C1 segment of cervical spinal cord (tissue), 14 donors: Measurements from ENCODE around the gene USP47.

Source experiments
- DNase-seq, 14 donors: peaks; one replicate each; lab custom pipeline; 2025; lab: John Stamatoyannopoulos, UW

USP47 gene

GRCh38 chr11:11841723-11842420, at the start of gene USP47:
TSS of gene USP47 (plus strand) at chr11:11841972. CDS start at chr11:11842186, 214 bp downstream.
- DNase-seq, result peak; percentile 54 to 91 (median 84)

DNA sequence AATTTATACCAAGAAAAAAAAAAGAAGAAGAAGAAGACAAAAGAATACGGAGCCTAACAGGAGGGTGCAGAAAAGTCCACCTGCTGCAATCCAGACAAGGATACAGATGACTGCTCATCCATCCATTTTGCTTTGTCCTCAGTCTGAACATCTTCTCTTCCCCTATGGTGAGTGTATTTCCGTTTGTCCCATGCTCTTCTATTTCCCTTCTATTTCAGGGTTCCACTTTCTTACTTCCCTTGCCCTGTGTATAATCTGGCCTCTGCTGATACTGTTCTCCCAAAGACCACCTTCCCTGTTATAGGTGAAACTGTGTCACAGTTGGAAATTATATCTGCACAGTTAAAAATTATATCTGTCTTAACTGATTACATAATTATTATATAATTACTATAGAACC, 48.7 kb upstream of the USP47 start:
- no peak for DNase-seq

- DNase-seq, result peak in 12 of 14 donors; percentile 12 to 82 (median 42)
Measured at GRCh38 chr11:11798586-11799438, 43.0 kb upstream of the USP47 start.

DNA sequence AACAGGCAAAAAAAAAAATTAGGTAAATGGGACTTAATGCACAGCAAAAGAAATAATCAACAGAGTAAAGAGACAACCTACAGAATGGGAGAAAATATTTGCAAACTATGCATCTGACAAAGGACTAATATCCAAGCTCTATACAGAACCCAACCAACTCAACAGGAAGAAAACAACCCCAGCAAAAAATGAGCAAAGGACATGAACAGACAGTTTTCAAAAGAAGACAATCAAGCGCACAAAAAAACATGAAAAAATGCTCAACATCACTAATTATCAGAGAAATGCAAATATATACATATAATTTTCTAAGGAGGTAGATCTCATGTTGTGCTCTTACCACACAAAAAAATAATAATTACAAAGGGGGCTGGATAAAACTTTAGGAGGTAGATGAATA, 36.5 kb upstream of the USP47 start:
- DNase-seq, result no peak

GRCh38 chr11:11806074-11806473, 35.7 kb upstream of the USP47 start:
- DNase-seq, result no peak

- peak in 3 of 14 donors; percentile 6 to 68 (median 28) for DNase-seq
Measured at GRCh38 chr11:11806586-11806985, 35.2 kb upstream of the USP47 start.

DNA sequence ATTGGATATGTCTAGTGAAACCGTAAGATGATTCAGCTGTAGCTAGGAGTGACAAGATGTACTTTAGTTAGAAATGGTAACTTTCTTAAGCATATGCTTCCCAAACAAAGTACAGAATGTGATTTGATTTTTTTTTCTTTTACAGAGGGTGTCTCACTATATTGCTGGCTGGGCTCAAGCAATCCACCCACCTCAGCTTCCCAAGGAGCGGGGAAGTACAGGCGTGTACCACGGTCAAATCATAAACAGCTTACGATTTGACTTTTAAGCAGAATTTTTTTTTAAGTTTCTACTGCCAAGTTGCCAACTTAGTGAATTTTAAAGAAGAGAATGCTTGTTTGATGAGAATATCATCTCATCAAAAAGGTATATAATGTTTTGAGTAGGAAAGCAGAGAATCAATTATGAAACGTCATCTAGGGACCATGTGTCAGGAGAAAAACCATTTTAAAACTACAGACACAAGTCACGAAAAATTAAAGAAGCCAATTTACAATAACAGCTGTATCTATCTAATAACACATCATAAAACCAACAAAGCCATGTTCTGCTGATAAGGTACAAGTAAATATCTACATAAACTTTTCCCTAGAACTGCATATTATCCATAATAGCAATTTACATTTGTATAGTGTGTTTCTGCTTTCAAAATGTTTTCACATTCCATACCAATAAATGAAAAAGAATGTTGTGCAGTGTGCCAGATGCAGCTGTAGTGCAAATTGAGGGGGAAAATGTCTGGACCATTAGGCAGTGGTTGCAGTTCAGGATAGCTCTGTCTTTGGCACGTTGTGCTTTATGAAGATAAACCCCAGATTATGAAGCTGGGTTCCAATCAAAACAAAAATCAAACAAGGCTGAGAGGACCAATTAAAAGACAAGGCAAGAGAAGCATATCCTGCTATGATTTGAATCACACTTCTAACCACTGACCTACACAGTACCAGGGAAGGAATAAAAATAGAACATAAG, 33.7 kb upstream of the USP47 start:
- DNase-seq, result no peak

DNA sequence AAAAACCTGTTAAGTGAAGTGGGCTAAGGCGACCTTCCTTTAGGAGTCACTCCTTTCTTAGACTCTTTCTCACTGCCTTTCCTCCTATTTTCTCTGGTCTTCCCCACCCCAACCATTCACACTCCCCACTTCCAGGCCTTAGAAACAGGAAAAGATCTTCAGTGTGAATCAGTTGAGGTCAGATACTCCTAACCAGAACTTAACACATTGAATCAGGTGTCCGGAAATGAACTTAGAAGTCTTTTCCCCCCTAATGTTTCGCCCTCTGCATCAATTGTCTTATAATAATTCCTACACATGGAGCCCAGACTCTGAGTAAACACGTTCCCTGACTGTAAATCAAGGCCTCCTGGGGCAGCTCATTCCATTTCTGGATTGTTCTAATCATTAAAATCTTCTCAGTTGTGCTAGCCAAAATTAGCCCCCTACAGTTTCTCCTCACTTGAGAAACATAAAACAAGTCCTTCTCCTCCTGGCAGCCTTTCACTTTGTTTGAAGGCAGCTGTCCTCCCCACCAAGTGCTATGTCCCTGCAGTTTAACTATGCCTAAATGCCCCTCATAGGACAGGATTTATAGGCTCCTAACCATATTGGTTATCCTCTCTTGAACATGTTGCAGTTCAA, 32.7 kb upstream of the USP47 start:
- DNase-seq, result no peak

GRCh38 chr11:11810764-11811726, 30.7 kb upstream of the USP47 start:
- no peak for DNase-seq

GRCh38 chr11:11813288-11813962, 28.3 kb upstream of the USP47 start:
- no peak for DNase-seq

DNA sequence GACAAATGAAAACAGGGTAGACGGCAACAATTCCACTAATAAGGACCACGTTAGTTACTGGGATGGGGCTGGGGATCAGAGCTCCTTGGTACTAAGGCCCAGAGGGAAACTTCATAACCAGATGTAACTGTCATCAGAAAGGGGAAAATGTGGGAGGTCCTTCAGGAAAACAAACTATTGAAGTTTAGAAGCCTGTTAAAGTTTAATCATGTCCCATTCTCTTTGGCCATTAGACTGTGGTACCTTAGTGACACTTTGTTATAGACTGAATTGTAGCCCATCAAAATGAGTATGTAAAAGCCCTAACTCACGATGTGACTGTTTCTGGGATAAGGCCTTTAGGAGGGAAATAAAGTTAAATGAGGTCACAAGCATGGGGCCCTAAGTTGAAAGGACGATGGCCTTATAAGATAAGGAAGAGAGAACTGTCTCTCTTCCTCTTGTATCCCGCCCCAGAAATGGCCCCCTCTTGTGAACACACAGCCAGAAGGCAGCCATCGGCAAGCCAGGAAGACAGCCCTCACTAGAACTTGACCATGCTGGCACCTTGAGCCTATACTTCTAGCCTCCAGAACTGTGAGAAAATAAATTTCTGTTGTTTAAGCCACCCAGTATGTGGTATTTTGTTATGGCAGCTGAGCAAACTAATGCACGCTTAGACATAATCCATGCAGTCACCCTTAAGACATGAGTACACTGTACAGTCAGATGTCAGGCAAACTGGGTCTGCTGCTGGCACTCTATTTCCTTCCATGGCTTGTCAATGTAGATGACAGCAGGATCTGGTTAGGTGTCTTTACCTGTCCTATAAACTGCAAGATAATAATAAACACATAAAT, 26.9 kb upstream of the USP47 start:
- no peak for DNase-seq

- no peak for DNase-seq
Measured at GRCh38 chr11:11816511-11817314, 25.1 kb upstream of the USP47 start.

DNA sequence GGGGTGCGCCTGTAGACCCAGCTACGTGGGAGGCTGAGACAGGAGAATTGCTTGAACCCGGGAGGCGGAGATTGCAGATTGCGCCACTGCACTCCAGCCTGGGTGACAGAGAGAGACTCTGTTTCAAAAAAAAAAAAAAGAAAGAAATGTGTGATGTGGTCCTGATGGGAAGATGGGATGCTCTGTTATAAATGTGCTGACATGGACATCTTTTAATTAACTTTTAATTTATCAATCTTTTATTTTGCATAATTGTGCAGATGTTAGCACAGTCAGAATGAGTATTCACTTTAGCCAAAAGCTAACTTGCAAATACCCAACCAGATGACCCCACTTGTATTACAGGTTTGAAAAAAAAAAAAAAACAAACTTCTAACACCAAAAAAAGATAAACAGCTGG, 23.8 kb upstream of the USP47 start:
- DNase-seq, result no peak

GRCh38 chr11:11818529-11819121, 23.1 kb upstream of the USP47 start:
- no peak for DNase-seq

- no peak for DNase-seq
Measured at GRCh38 chr11:11821899-11822298, 19.9 kb upstream of the USP47 start.

DNA sequence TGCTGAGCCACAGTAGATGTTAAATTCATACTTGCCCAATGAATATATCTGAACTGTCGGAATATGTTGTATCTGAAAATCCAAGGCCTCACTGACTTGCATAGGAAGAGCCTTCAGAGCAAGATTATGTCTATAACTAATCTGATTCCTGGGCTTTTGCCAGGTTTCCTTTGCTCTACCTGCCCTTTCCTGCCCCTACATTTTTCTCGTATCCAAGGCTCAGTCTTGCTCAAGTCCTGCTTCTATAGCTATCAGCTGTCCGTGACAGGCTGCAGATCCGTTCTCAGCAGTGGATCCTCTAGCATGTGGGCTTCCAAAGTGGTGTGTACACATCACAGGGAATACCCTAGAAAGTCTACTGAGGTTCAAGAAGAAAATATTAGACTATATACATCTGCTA, 18.8 kb upstream of the USP47 start:
- DNase-seq, result no peak

- DNase-seq, result no peak
Measured at GRCh38 chr11:11826260-11826659, 15.5 kb upstream of the USP47 start.
